ENCODE data around the gene TIMM17A. TPM values are rescaled to one million over a fixed set of nuclear protein-coding genes. Genes with fewer than 3 reads are reported as not detected.

Gene TIMM17A
- polyA plus RNA-seq, 3 donors: 27.4 to 50.3 (median 45.4) TPM

GRCh38 chr1:202013603-202014002 lies 58.3 kb downstream of the TIMM17A start:
- Histone ChIP-seq H3K27ac (ENCODE audit: low read depth in 1 of 2, low read length in 2 of 2) (no peak overlapping the region), H3K36me3 (replicated peaks in 1 of 2; ENCODE audit: control insufficient read depth in 1 of 2, insufficient read depth in 2 of 2, low read length in 2 of 2) (peaks cover 0 to 30% of the 10 kb centered on the region in 2 donors), H2AFZ (ENCODE audit: insufficient read depth, low read depth, low read length, poor library complexity, severe bottlenecking) (no peak overlapping the region), H3K79me2 (ENCODE audit: insufficient read depth, low read length) (no peaks in the 10 kb centered on the region), H3K9me3 (replicated peaks in 1 of 2; ENCODE audit: control insufficient read depth in 1 of 2, insufficient read depth in 1 of 2, low read length in 2 of 2) (no peaks in the 10 kb centered on the region), H4K20me1 (ENCODE audit: insufficient read depth, low read length) (no peaks in the 10 kb centered on the region), H3K4me1 (ENCODE audit: control insufficient read depth in 1 of 2, insufficient read depth in 2 of 2, low read length in 2 of 2) (no peaks in the 10 kb centered on the region), H3K4me3 (replicated peaks in 1 of 3; ENCODE audit: low read depth in 2 of 3, low read length in 3 of 3) (no peak overlapping the region), H3K4me2 (replicated peaks; ENCODE audit: extremely low read depth, low read length, poor library complexity, severe bottlenecking) (no peak overlapping the region), H3K9ac (ENCODE audit: insufficient read depth, low read length, poor library complexity, severe bottlenecking) (no peak overlapping the region), H3K27me3 (ENCODE audit: control insufficient read depth in 2 of 2, insufficient read depth in 2 of 2, low read length in 2 of 2) (no peaks in the 10 kb centered on the region)
- no peak overlapping the region for H3K4me3 Mint-ChIP-seq
- no peaks in the 10 kb centered on the region for H3K4me1 Mint-ChIP-seq
- intact Hi-C loops (cut with micrococcal nuclease): no loop called here
- WGBS (ENCODE audit: insufficient coverage): 95% methylated on average over 12 of the region's 12 CpGs
- no peak for DNase-seq
- H3K9me3 Mint-ChIP-seq: no peaks in the 10 kb centered on the region
- H3K36me3 Mint-ChIP-seq: peaks cover 16 to 32% of the 10 kb centered on the region in 2 donors
- H3K27me3 Mint-ChIP-seq (ENCODE audit: low read depth in 3 of 3): peaks cover 1 to 4% (median 3%) of the 10 kb centered on the region in 3 donors
- TF ChIP-seq CTCF (IDR thresholded peaks at IDR 0.05): no peak
- no peak overlapping the region for H3K27ac Mint-ChIP-seq

GRCh38 chr1:202014060-202014459 lies 58.8 kb downstream of the TIMM17A start:
- Mint-ChIP-seq H3K36me3 (peaks cover 14 to 28% of the 10 kb centered on the region in 2 donors), H3K27ac (no peak overlapping the region), H3K9me3 (no peaks in the 10 kb centered on the region), H3K4me3 (no peak overlapping the region), H3K4me1 (no peaks in the 10 kb centered on the region), H3K27me3 (ENCODE audit: low read depth in 3 of 3) (peaks cover 1 to 4% (median 3%) of the 10 kb centered on the region in 3 donors)
- intact Hi-C loops (cut with micrococcal nuclease): no loop called here
- no peaks in the 10 kb centered on the region for H3K4me1 ChIP-seq (ENCODE audit: control insufficient read depth in 1 of 2, insufficient read depth in 2 of 2, low read length in 2 of 2)
- H4K20me1 ChIP-seq (ENCODE audit: insufficient read depth, low read length): no peaks in the 10 kb centered on the region
- no peaks in the 10 kb centered on the region for H3K9me3 ChIP-seq (replicated peaks in 1 of 2; ENCODE audit: control insufficient read depth in 1 of 2, insufficient read depth in 1 of 2, low read length in 2 of 2)
- H3K27me3 ChIP-seq (ENCODE audit: control insufficient read depth in 2 of 2, insufficient read depth in 2 of 2, low read length in 2 of 2): no peaks in the 10 kb centered on the region
- peaks cover 0 to 27% of the 10 kb centered on the region in 2 donors for H3K36me3 ChIP-seq (replicated peaks in 1 of 2; ENCODE audit: control insufficient read depth in 1 of 2, insufficient read depth in 2 of 2, low read length in 2 of 2)
- H2AFZ ChIP-seq (ENCODE audit: insufficient read depth, low read depth, low read length, poor library complexity, severe bottlenecking): no peak overlapping the region
- no peak overlapping the region for H3K27ac ChIP-seq (ENCODE audit: low read depth in 1 of 2, low read length in 2 of 2)
- DNase-seq: no peak
- 94% methylated on average over 5 of the region's 6 CpGs for WGBS (ENCODE audit: insufficient coverage)
- no peak for TF ChIP-seq CTCF (IDR thresholded peaks at IDR 0.05)
- H3K4me2 ChIP-seq (replicated peaks; ENCODE audit: extremely low read depth, low read length, poor library complexity, severe bottlenecking): no peak overlapping the region
- H3K9ac ChIP-seq (ENCODE audit: insufficient read depth, low read length, poor library complexity, severe bottlenecking): no peak overlapping the region
- no peaks in the 10 kb centered on the region for H3K79me2 ChIP-seq (ENCODE audit: insufficient read depth, low read length)
- no peak overlapping the region for H3K4me3 ChIP-seq (replicated peaks in 1 of 3; ENCODE audit: low read depth in 2 of 3, low read length in 3 of 3)

Measured in CD14-positive monocyte (primary cell).